Stimulated activated CD8-positive, alpha-beta memory T cell treated with anti-CD3 and anti-CD28 coated beads, Interleukin-2, amount 100 ng/mL, for 48 hours (primary cell): Measurements from ENCODE around the gene OTOGL.
"Not testable (repeated sequence)": the region's sequence is repeated elsewhere in the genome, so short reads cannot be mapped to it uniquely, and the experiment has no call there.

Experiments used
- DNase-seq, 2 donors: peaks; one replicate each; pipeline ENCODE4 v3.0.0-alpha.2; 2020; ENCODE audit warnings: low read depth in 2 of 2

The OTOGL gene

GRCh38 chr12:80226576-80226975 is 127.2 kb downstream of the OTOGL start:
- DNase-seq = no peak

DNA sequence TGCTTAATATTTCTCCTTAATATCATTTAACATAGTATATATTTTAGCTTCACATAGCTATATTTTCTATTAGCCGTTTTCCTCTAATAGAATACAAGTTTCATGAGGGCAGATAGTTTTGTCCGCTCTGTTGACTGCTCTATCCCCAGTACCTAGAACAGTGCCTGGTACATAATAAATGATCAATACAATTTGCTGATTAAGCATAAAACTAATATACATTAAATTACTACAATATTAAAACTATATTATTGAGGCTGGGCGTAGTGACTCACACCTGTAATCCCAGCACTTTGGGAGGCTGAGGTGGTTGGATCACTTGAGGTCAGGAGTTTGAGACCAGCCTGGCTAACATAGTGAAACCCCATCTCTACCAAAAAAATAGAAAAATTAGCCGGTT is 128.6 kb downstream of the OTOGL start:
- DNase-seq = not testable (repeated sequence)

DNA sequence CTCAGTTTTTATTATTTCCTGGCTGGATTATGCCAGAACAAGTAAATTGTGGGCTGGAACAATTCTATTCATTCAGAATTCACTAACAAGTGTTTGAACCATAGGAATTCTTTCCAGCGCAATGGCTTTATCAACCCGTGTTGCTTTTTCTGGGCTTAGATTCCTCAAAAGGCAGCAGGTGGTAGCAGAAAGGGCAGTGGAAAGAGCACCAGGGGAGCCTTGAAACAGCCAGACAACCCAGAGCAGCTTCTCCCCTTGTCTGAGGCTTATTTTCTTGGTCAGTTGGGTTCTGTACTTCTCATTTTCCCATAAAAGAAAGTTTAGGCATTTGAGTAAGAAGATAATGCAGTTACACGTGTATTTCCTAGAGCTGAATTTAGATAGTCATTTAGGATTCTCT is 130.7 kb downstream of the OTOGL start:
- DNase-seq = no peak

- no peak for DNase-seq
Observed at GRCh38 chr12:80232837-80233236, 133.5 kb downstream of the OTOGL start.

DNA sequence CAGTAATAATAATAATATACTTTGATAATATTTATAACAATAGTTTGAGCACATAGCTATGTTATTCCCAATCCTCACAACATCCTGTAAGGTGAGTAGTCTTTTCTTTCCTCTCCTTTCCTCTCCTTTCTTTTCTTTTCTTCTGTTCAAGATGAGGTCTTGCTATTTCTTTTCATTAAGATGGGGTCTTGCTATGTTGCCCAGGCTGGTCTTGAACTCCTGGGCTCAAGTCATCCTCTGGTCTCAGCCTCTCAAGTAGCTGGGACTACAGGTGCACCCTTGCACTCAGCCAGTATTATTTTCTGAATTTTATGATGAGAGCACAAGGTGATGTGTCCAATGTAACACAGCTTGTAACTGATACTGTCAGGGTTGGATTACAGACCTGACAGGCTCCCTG is 134.6 kb downstream of the OTOGL start:
- DNase-seq = no peak

DNA sequence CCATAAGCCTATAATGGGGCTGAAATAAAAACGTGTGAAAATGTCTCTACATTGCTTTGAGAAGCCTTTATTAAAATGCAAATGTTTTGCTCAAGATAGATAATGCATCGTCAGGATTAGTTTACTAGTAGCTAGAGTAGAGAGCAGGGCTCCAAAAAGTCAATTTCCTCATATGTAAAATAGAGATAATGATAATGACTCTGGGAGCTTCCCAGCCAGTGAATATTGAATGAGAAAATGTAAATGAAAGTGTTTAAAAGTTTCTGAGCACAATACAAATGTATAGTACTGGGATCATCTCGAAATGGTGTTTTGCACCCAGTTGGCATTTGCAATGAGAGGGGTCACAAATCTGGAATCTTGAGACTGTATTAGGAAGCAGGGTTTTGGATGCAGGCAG is 135.3 kb downstream of the OTOGL start:
- DNase-seq = no peak

DNA sequence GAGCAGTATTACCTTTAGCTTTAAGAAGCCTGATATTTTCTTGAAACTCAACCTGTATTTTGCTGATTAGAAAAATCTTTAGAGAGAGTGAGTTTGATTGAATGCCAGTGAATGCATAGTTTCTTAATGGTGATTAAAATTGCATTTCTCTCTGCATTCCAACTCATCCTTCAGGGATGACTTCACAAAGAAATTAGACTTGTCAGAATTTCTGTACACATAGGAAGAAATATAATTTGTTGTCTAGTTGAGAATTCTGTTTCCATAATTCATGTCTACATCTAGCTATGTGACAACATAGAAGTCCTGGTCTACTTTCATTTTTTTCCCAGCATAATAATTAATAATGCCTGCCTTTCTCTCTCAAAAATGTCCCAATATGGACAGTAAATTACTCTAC is 136.6 kb downstream of the OTOGL start:
- DNase-seq = no peak

- no peak for DNase-seq
Observed at GRCh38 chr12:80239867-80240266, 140.5 kb downstream of the OTOGL start.

- no peak for DNase-seq
Observed at GRCh38 chr12:80241576-80242273, 142.4 kb downstream of the OTOGL start.

- no peak for DNase-seq
Observed at GRCh38 chr12:80242321-80242720, 143.0 kb downstream of the OTOGL start.

GRCh38 chr12:80249581-80249980 is 150.2 kb downstream of the OTOGL start:
- not testable (repeated sequence) for DNase-seq

DNA sequence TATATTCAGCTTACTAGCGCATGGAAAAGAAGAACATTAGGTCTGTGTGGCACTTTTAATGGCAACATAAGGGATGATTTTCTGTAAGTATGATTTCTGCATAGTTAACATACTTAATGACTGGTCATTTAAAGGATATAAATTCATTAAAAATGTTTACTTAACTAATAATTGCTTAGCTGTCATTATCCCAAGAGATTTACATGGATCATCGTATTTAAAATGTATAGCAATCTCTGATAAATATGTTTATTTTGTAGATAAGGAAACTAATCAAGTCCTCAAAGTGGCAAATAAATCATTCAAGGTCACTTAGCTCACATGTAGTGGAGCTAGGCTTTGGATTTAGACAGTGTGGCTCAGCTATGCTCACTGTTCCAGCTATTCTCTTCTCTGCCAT is 158.6 kb downstream of the OTOGL start:
- no peak for DNase-seq

DNA sequence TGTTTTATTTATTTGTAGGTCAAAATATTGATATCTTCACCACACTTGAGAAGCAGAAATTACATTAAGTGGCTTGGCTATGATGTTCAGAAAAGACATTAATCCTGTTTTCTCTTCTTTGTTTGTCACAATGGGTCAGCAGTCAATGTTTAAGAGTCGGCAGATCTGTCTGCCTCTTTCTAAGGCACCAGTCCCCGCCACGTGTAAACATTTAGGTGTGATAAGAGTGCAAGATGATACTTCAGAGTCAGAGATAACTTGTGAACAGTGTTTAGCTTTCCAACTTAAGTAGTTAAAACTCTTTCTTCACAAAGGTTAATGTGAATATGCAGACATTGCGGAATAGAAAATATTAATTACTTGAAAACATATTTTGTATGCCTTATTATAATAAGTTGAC is 160.9 kb downstream of the OTOGL start:
- no peak for DNase-seq

- DNase-seq = no peak
Observed at GRCh38 chr12:80261403-80261802, 162.1 kb downstream of the OTOGL start.

- no peak for DNase-seq
Observed at GRCh38 chr12:80262346-80262745, 163.0 kb downstream of the OTOGL start.

GRCh38 chr12:80262771-80263170 is 163.4 kb downstream of the OTOGL start:
- DNase-seq = no peak

- DNase-seq = no peak
Observed at GRCh38 chr12:80264386-80264785, 165.0 kb downstream of the OTOGL start.

- no peak for DNase-seq
Observed at GRCh38 chr12:80264891-80265290, 165.6 kb downstream of the OTOGL start.

DNA sequence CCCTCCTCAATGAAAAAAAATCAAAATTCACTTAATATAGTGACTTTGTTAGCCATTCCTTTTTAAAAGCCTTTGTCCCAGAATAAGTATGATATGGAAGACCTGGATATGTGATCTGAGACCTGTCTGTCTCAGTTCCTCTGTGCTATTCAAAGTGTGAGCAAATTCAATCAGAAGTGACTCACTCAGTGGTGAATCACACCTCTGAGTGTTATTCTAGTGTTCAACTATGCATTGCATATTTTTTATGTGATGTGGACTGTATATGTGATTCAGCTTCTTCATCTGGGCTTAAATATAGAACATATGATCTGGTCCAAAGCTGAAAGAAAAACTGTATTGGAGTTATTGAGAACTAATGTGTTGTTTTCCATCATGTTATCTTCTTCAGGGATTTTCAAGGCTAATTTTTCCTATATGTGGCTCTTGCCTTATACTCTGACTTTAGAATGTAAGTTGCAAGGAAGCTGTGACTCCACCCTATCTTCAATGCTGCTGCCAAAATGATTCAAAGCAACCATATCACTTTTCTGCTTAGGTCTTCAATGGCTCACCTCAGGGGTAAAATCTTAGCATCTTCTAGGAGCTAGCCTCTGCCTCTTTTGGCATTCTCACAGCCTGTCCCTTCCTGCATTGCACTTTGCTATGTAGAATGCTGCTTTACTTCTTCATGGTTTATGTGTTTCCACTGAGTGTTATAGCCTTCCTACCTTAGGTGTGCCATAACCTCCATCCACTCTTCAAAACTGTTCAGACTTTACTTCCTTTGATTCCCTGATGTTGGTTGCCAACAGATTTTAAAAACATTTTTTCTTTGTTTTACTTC is 169.8 kb downstream of the OTOGL start:
- no peak for DNase-seq

DNA sequence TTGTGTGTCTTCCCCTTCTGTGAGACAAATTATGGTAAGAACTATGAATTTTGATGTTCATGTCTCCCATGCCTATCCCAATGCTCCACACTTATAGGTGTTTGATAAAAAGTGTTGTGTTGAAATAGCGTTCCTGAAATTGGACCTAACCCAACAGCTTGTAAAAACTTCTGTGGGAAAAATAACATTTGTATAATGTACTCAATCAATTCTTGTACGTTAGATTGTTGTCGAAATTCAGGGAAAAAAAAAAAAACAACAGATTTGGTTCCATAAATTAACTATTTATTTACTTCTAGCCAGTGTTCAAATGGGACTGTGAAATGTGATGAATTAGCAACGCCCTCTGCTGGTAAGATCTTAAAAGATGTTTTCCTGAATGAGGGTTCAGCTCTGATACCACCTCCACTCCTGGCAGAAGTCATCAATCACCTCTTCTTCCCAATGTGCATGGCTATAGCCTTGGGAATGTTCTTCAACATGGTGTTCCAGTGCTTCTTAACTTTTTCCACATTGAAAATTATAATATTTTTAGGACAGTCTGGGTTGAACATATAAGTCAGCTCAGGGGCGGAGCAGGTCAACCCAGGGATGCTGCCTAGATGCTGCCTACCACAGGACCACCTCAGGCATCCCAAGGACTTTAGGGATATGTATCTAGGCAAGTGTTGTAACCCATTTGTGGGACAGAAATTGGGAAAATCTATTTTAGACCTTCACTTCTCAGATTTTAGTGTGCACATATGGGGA is 170.6 kb downstream of the OTOGL start:
- DNase-seq = no peak

DNA sequence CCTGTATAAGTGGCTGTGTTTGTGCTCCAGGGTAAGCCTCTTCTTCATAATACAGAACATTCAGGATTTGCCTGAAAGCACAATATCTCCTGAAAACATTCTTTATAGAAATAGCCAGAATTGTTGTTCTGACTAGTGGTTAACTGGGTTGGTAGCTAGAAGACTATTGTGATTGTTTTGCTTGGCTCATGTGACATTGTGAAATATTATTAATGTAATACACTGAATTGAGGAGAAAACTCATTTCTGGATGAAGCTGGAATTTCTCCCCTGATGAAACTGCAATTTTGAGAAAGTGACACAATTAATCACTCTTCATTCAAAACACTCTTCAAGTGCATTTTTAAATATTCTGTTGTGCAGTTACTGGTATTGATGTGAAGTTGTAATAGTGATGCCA is 172.4 kb downstream of the OTOGL start:
- no peak for DNase-seq

GRCh38 chr12:80272387-80272915 is 173.1 kb downstream of the OTOGL start:
- DNase-seq = no peak
